ENCODE measurements around the gene U2AF2.

U2AF2 gene

DNA sequence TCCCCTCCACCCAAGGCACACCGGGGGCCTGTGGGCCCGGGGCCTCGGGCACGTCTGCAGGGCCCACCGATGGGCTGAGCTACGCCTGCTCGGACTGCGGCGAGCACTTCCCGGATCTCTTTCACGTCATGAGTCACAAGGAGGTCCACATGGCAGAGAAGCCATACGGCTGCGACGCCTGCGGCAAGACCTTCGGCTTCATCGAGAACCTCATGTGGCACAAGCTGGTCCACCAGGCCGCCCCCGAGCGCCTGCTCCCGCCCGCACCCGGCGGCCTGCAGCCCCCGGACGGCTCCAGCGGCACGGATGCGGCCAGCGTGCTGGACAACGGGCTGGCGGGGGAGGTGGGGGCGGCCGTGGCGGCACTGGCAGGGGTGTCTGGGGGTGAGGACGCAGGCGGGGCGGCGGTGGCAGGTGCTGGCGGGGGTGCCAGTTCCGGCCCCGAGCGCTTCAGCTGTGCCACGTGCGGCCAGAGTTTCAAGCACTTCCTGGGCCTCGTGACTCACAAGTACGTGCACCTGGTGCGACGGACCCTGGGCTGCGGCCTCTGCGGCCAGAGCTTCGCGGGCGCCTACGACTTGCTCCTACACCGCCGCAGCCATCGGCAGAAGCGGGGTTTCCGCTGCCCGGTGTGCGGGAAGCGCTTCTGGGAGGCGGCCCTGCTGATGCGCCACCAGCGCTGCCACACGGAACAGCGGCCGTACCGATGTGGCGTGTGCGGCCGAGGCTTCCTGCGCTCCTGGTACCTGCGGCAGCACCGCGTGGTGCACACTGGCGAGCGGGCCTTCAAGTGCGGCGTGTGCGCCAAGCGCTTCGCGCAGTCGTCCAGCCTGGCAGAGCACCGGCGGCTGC lies 39.1 kb upstream of the U2AF2 start:
- TF ChIP-seq GATA3 (IDR thresholded peaks at IDR 0.05; ENCODE audit: low read depth, low read length) (no peak), GATA2 (IDR thresholded peaks at IDR 0.05; ENCODE audit: low read depth, low read length) (no peak)

DNA sequence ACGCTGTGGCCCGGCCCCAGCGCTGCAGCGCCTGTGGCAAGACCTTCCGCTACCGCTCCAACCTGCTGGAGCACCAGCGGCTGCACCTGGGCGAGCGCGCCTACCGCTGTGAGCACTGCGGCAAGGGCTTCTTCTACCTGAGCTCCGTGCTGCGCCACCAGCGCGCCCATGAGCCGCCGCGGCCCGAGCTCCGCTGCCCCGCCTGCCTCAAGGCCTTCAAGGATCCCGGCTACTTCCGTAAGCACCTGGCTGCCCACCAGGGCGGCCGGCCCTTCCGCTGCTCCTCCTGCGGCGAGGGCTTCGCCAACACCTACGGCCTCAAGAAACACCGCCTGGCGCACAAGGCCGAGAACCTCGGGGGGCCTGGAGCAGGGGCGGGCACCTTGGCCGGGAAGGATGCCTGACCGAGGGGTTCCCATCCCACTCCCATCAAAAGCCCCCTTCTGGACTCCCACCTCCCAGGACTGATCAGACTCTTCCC lies 38.4 kb upstream of the U2AF2 start:
- TF ChIP-seq GATA3 (IDR thresholded peaks at IDR 0.05; ENCODE audit: low read depth, low read length) (no peak), GATA2 (IDR thresholded peaks at IDR 0.05; ENCODE audit: low read depth, low read length) (no peak)

DNA sequence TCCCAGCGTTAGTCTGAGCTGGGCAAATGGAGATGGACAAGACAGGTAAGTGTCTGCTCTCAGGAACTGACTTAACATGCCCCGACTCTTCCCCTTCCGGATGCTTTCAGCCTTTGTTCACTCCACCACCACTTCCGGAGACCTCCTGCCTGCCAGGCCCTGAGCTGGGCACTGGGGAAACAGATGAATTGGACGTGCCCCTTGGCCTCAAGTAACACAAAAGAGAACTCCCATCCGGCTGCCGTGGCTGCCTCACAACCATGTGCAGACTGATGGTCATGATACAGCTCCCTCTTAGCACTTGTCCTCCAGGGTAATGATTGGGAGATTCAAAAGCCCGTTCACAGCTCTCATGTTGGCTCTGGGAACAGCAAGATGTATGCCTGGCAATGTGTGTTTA lies 37.4 kb upstream of the U2AF2 start:
- no peak for TF ChIP-seq GATA2 (IDR thresholded peaks at IDR 0.05; ENCODE audit: low read depth, low read length)
- no peak for TF ChIP-seq GATA3 (IDR thresholded peaks at IDR 0.05; ENCODE audit: low read depth, low read length)

DNA sequence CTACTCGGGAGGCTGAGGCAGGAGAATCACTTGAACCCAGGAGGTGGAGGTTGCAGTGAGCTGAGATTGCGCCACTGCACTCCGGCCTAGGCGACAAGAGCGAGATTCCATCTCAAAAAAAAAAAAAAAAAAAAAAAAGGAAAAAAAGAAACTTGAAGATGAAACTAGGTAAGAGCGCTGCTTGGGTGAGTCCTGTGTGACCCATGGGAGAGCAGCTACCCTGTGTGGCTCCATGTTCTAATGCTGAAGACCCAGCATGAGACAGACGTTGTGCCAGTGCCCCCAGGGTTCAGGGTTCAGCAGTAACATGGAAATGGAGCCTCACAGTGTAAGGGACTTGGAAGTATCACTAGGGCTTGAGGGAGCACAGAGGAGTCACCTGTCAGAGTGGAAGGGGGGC lies 36.4 kb upstream of the U2AF2 start:
- no peak for TF ChIP-seq GATA3 (IDR thresholded peaks at IDR 0.05; ENCODE audit: low read depth, low read length)
- TF ChIP-seq GATA2 (IDR thresholded peaks at IDR 0.05; ENCODE audit: low read depth, low read length) = no peak

DNA sequence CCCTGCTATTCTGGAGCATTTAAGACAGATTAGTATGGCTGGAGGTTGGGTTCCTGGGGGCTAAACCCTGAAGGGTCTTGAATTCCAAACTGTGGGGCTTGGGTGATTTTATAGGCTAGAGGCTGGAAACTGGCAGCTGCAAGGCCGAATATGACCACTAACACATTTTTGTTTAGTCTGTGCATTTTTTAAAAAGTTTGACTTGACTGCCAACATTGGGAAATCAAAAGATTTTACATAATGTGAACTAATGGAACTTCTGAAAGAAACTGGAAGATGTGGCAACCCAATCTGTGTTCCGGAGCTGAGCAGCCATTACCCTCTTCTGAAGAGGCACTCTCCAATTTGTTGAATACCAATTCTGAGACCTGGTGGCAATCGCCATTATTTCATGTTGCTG lies 35.5 kb upstream of the U2AF2 start:
- no peak for TF ChIP-seq GATA2 (IDR thresholded peaks at IDR 0.05; ENCODE audit: low read depth, low read length)
- no peak for TF ChIP-seq GATA3 (IDR thresholded peaks at IDR 0.05; ENCODE audit: low read depth, low read length)

DNA sequence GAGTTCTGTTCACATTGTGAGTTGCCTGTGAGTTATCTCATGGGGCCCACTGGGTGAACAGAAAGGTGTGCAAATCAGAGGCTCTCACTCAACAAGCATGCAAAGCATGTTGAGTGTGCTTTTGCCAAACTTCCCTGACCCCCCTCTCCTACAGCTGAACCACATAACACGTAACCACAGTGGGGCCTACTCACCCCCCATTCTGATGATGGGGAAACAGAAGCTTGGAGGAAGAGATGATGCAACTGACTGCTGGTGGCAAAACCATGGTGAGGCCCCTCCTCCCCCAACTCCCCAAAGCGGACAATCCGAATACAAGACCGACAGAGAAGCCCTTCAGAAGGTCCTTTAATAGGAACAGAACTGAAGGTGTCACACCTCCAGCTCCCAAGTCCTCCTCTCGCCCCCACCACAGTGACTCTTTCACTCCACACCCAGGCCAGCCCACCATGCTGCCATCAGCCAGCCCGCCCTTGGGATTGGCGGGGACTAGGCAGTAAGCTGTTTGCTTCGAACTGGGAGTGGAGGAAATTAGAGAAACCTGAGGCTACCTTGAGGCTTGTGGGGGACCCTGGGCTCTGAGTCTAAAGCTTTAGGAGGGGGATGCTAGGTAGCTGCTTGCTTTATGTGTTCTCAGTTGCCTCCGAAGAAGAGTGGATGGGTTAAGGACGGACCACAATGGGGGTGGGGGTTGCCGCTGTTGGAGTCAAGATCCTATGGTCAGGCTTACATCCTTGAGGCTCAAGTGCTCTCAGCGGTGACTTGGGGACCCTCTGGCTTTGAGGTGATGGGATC lies 34.2 kb upstream of the U2AF2 start:
- no peak for TF ChIP-seq GATA2 (IDR thresholded peaks at IDR 0.05; ENCODE audit: low read depth, low read length)
- no peak for TF ChIP-seq GATA3 (IDR thresholded peaks at IDR 0.05; ENCODE audit: low read depth, low read length)

DNA sequence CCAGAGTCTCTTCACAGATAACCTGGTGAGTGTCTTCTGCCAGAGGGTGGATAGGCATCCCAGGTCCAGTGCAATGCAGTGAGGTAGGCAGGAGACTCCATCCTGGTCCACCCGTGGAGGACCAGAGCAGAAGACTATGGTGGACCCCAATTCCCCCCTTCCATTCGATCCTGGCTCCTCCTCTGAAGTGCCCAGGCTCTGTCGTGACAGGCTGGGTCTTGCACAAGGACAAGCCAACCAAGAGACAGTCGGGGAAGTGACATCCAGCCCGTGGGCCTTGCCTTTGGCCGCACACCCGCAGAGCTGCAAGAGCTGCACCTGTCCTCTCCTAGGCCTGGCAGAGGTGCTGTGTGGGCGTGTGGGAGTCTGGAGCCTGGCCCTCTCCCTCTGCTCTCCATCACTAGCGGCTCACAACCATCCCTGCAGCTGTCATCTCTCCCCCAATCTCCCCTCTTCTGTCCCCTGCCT lies 33.6 kb upstream of the U2AF2 start:
- no peak for TF ChIP-seq GATA2 (IDR thresholded peaks at IDR 0.05; ENCODE audit: low read depth, low read length)
- no peak for TF ChIP-seq GATA3 (IDR thresholded peaks at IDR 0.05; ENCODE audit: low read depth, low read length)

DNA sequence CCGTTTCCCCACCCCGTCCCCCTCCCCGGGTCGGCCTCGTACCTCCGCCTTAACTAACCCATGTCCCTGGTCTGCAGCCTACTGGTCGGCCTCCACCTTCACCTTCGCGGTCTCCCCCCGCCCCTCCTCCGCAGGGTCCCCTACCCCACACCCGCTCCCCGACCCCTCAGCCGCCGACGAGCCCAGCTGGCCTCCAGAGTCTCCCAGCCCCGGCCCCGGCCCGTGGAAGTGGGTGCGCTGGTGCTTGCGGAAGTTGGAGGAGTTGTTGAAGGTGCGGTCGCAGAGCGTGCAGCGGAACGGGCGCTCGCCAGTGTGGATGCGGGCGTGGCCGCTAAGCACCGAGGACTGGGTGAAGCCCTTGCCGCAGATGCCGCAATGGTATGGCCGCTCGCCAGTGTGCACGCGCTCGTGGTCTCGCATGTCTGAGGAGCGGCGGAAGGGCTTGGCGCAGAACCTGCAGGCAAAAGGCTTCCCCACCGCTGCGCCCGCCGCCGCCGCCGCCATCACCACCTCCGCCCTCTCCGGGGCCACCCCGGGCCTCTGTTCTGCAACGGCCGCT lies 33.1 kb upstream of the U2AF2 start:
- TF ChIP-seq GATA2 (IDR thresholded peaks at IDR 0.05; ENCODE audit: low read depth, low read length) = no peak
- no peak for TF ChIP-seq GATA3 (IDR thresholded peaks at IDR 0.05; ENCODE audit: low read depth, low read length)

DNA sequence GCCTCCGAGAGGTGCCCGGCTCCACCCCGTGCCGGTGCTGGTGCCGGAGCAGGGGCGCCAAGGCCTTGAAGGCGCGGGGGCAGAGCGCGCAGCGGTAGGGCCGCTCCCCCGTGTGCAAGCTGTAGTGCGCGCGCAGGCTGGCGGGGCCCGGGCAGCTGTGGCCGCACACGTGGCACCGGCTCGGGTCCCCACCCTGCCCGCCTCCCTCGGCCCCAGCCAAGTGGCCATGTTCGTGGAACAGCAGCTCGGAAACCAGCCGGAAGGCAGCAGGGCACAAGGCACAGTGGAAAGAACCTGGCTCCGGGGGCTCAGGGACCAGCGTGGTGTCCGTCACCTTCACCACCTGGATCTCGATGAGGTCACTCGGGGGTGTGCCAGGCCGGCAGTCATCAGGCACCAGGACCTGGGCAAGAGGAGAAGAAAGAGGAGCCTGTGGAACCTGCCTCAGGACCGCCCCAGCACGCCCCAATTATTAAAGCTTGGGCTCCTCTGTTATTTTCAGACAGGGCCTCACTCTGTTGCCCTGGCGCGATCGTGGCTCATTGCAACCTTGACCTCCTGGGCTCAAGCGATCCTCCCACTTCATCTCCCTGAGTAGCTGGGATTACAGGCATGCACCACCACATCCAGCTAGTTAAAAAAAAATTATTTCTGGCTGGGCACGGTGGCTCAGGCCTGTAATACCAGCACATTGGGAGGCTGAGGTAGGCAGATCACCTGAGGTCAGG lies 32.4 kb upstream of the U2AF2 start:
- no peak for TF ChIP-seq GATA3 (IDR thresholded peaks at IDR 0.05; ENCODE audit: low read depth, low read length)
- TF ChIP-seq GATA2 (IDR thresholded peaks at IDR 0.05; ENCODE audit: low read depth, low read length) = no peak

DNA sequence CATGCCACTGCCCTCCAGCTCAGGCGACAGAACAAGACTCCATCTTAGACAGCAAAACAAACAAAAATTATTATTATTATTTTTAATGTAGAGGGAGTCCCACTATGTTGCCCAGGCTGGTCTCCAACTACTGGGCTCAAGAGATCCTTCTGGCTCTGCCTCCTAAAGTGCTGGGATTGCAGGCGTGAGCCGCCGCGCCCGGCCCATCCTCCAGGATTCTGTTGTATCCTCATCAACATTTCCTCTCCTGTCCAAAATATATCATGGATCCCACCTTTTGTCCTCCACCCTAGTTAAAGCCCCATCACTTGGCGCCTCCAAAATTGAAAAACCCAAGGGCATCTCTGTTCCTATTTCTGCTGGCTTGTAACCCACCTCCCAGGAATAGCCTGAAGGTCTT lies 31.7 kb upstream of the U2AF2 start:
- TF ChIP-seq GATA3 (IDR thresholded peaks at IDR 0.05; ENCODE audit: low read depth, low read length) (no peak), GATA2 (IDR thresholded peaks at IDR 0.05; ENCODE audit: low read depth, low read length) (no peak)

DNA sequence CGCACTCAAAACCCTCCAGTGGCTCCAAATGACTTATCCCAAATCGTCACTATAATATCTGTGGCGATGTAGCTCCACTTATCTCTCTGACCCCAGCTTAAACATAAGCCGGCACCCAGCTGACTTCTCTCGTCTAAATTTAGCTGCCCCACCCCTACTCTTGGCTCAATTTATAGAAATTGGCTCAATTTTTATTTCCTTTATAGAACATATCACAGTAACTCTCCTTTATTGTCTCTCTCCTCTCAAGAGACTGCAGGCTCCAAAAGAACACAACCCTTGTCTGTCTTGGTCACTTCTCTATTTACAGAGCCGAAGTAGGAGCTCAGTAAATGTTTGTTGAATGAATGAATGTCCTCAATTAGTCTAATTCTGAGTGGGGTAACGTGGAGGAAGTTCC lies 31.3 kb upstream of the U2AF2 start:
- TF ChIP-seq GATA3 (IDR thresholded peaks at IDR 0.05; ENCODE audit: low read depth, low read length) (no peak), GATA2 (IDR thresholded peaks at IDR 0.05; ENCODE audit: low read depth, low read length) (no peak)

DNA sequence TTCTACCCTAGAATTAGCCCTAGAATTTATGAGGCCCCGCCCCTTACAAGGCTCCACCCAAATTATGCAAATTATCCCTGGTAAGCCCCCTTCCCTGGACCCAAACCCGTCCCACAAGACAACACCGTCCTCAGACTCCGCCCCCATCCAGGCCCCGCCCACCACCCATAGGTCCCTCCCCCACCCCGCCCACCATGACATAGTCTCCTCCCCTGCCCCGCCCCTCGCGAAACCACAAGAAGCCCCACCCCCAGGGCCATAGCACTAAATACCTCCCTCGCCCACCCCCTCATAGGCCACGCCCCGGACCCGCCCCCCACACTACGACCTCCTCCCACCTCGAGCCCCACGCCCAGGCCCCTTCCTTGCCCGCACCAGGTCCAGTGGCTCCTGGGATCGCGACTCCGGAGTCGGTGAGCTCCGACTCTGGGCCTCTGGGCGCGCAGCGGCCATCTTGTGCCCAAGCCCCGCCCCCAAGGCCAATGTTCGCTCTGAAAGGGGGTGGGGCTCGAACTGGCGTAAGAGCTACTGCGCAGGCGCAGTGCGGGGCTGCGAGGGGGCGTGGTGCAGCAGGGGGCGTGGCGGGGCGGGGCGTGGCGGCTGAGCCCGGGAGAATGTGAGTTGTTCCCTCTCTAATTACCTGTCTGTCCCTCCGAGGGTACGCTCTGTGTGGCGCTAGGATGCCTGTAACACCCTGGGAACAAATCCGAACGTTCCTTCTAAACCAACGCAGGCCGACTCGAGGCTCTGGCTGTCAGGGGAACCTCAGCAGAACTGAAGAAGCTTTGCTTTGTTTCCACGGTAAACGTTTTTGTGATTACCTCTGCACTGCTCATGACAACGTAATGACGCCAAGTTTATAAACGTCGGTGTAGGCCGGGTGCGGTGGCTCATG lies 30.5 kb upstream of the U2AF2 start, which contains the start of gene ZNF784:
ZNF784 (minus strand) TSS at position 458 of the 895 bp plus-strand sequence; CDS start at position 453, 5 bp downstream.
- TF ChIP-seq GATA2 (IDR thresholded peaks at IDR 0.05; ENCODE audit: low read depth, low read length) = no peak
- no peak for TF ChIP-seq GATA3 (IDR thresholded peaks at IDR 0.05; ENCODE audit: low read depth, low read length)

DNA sequence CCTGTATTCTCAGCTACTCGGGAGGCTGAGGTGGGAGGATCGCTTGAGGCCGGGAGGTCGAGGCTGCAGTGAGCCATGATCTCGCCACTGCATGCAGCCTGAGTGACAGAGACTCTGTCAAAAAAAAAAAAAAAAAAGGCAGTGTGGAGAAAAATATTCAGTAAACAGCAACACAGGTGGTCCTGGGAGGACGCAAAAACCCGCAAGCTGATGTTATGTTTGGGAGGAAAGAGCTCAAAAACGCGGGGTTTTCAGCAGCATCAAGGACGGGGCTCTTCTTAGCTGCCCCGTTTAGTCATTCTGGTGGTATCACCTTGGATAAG lies 29.9 kb upstream of the U2AF2 start:
- no peak for TF ChIP-seq GATA3 (IDR thresholded peaks at IDR 0.05; ENCODE audit: low read depth, low read length)
- no peak for TF ChIP-seq GATA2 (IDR thresholded peaks at IDR 0.05; ENCODE audit: low read depth, low read length)

Measured in SH-SY5Y (cell line).